NCI-H2107 treated with DMSO at 0.1 percent for 48 hours (cell line): Measurements from ENCODE around the gene SYT15B.
"Not testable (repeated sequence)": the region's sequence is repeated elsewhere in the genome, so short reads cannot be mapped to it uniquely, and the experiment has no call there.

Experiments
- DNase-seq: peaks from one replicate; lab custom pipeline; 2025; ENCODE audit not compliant: unreplicated experiment; lab: John Stamatoyannopoulos, UW

The SYT15B gene

DNA sequence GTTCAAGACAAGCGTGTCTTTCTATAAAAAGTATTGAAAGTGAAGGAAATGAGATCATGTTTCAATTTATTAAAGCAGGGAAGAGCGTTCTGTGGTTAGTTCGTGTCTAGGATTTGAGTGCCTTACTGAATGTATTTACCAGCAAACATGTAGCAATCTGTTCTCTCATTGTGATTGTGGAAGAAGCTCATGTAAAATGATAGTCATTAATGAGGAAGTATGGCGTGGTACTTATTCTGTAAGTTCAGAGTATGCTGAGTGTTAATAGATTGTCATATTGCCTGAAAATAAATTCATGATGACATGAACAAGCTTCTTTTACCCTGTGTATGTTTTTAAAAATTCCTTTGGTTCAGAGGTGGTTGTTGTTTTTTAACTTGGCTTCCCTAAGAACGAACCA lies 32.5 kb downstream of the SYT15B start:
- DNase-seq = not testable (repeated sequence)

DNA sequence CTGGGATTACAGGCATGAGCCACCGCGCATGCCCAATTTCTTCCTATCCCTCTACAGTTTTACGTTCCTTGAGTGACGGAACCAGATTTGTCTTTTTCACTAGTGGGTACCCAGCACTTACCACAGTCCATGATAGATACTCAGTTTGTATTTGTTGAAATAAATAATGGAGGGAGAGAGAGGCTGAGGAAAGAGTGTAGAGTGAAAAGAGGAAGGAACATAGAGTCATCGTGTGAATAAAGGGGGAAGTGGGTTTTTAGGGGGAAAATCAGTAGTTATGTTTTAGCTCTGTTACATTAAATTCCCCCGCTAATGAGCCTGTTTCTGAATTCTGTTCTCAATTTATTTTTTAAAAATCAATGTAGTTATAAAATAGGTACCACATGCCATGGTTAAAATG lies 37.7 kb downstream of the SYT15B start:
- DNase-seq = not testable (repeated sequence)

DNA sequence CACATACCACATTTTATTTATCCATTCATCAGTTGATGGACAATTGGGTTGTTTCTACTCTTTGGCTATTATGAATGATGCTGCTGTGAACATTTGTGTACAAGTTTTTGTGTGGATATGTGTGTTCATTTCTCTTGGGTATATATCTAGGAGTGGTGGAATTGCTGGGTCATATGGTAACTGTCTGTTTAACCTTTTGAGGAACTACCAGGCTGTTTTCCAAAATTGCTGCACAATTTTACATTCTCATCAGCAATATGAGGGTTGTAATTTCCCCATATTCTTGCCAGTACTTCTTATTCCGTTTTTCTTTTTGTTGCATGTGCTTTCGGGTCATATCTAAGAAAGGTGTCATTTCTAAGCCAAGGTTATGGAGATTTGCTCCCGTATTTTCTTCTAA lies 38.3 kb downstream of the SYT15B start:
- not testable (repeated sequence) for DNase-seq

DNA sequence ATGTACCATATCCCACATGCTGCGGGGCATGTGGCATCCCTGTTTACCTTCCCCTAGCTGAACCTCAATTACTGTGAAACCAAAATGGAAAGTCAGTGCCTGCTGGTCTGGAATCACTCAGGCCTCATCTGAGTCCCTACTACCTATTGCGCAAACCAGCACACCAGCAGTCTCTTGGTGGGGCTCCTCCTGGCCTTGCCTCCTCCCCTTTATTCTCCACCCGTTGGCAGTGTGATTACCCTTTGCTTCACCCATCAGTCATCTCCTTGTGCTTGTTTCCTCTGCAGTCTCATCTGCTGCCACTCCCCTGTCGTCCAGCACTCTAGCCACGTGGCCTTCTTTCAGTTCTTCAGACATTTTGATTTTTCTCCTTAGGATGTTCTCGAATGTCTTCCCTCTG lies 39.3 kb downstream of the SYT15B start:
- DNase-seq = not testable (repeated sequence)

DNA sequence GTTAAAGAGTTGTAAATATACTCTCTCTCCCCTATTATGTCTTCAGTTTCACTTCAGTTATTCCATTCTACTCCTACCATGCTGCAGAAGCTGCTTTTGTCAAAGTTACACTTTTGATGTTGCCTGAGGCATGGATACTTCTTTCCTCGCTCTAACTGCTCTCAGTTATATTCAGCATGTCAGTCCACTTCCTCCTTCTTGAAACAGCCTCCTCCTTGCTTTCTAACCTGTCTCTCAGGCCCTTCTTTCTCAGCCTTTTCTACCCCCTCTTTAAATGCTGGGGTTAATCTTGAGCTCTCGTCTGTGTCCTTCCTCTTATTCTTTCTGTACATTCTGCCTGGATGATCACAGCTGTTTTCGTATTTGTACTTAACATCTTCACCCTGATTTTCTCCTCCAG lies 40.0 kb downstream of the SYT15B start:
- not testable (repeated sequence) for DNase-seq

DNA sequence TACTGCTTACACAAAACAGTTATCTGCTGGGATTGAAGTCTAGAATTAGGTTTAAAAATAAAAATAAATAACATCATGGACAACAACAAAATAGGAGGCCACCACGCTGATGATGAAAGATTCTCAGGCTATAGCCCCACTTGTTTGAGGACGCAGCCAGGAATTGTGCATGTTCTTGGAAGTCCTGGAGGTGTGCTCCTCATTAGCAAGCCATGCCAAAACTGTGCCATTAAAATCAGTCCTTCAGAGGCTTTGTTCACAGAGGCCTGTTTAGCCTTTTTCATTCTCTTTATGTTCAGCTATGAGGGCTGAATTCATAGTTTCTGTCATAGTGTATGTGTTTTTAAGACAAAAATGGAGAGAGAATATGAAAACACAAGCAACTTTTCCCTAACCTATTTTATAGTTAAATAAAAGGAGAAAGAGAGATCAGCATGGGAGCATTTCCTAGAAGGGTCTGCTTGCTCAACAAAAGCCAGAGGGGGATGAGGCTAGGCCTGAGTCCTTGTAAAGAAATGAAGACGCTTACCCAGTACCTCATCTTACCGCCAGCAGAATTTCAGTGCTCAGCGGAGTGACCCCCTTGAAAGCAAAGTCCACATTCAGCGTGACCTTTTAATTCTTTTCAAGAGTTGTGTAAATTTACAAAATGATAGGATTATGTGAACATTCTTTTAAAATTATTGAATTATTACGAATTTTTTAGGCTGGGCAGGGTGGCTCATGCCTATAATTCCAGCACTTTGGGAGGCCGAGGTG lies 46.2 kb downstream of the SYT15B start:
- not testable (repeated sequence) for DNase-seq
